Mucosa of stomach (tissue), 1 donor: ENCODE measurements around the gene SHISA6.

Experiments used
- H3K27me3 ChIP-seq: one replicate; pipeline ENCODE4 v1.7.0; 2013; ENCODE audit warnings: mild to moderate bottlenecking, low read length; ENCODE audit not compliant: control insufficient read depth, insufficient read depth
- H3K36me3 ChIP-seq: one replicate; pipeline ENCODE4 v1.7.0; 2013; ENCODE audit warnings: low read length; ENCODE audit not compliant: control insufficient read depth, insufficient read depth
- H3K4me1 ChIP-seq: one replicate; pipeline ENCODE4 v1.7.0; 2013; ENCODE audit warnings: mild to moderate bottlenecking, low read length; ENCODE audit not compliant: control insufficient read depth, insufficient read depth
- H3K4me3 ChIP-seq: one replicate; pipeline ENCODE4 v1.7.0; 2013; ENCODE audit warnings: low read length
- H3K9ac ChIP-seq: one replicate; pipeline ENCODE4 v1.7.0; 2013; ENCODE audit warnings: mild to moderate bottlenecking, low read length, moderate library complexity
- H3K9me3 ChIP-seq: one replicate; pipeline ENCODE4 v1.7.0; 2013; ENCODE audit warnings: mild to moderate bottlenecking, low read length, moderate library complexity; ENCODE audit not compliant: control insufficient read depth
- donor health status: Pancreatic carcinoma.

Gene SHISA6

GRCh38 chr17:11241611-11242226 lies 706 bp downstream of the SHISA6 start:
- no peak overlapping the region for H3K9ac ChIP-seq
- H3K4me3 ChIP-seq: no peak overlapping the region
- H3K4me1 ChIP-seq: peaks cover 4% of the 10 kb centered on the region
- peaks cover 47% of the 10 kb centered on the region for H3K27me3 ChIP-seq
- no peaks in the 10 kb centered on the region for H3K9me3 ChIP-seq
- H3K36me3 ChIP-seq: no peaks in the 10 kb centered on the region

GRCh38 chr17:11242411-11242810 lies 1.4 kb downstream of the SHISA6 start:
- no peaks in the 10 kb centered on the region for H3K36me3 ChIP-seq
- no peak overlapping the region for H3K9ac ChIP-seq
- no peaks in the 10 kb centered on the region for H3K9me3 ChIP-seq
- H3K4me1 ChIP-seq: peaks cover 4% of the 10 kb centered on the region
- no peak overlapping the region for H3K4me3 ChIP-seq
- H3K27me3 ChIP-seq: peaks cover 47% of the 10 kb centered on the region

- Histone ChIP-seq H3K9ac (no peak overlapping the region), H3K9me3 (no peaks in the 10 kb centered on the region), H3K27me3 (peaks cover 39% of the 10 kb centered on the region), H3K36me3 (no peaks in the 10 kb centered on the region), H3K4me3 (no peak overlapping the region), H3K4me1 (peaks cover 2% of the 10 kb centered on the region)
Observed at GRCh38 chr17:11244776-11245175, 3.8 kb downstream of the SHISA6 start.

- no peaks in the 10 kb centered on the region for H3K36me3 ChIP-seq
- H3K27me3 ChIP-seq: peaks cover 35% of the 10 kb centered on the region
- H3K4me1 ChIP-seq: no peaks in the 10 kb centered on the region
- H3K9me3 ChIP-seq: no peaks in the 10 kb centered on the region
- H3K4me3 ChIP-seq: no peak overlapping the region
- H3K9ac ChIP-seq: no peak overlapping the region
Observed at GRCh38 chr17:11245187-11245586, 4.2 kb downstream of the SHISA6 start.

GRCh38 chr17:11245791-11246190 lies 4.8 kb downstream of the SHISA6 start:
- Histone ChIP-seq H3K9ac (no peak overlapping the region), H3K4me1 (no peaks in the 10 kb centered on the region), H3K9me3 (no peaks in the 10 kb centered on the region), H3K36me3 (no peaks in the 10 kb centered on the region), H3K4me3 (no peak overlapping the region), H3K27me3 (peaks cover 35% of the 10 kb centered on the region)

- no peak overlapping the region for H3K9ac ChIP-seq
- H3K9me3 ChIP-seq: no peaks in the 10 kb centered on the region
- no peak overlapping the region for H3K4me3 ChIP-seq
- peaks cover 2% of the 10 kb centered on the region for H3K27me3 ChIP-seq
- H3K36me3 ChIP-seq: no peaks in the 10 kb centered on the region
- H3K4me1 ChIP-seq: no peaks in the 10 kb centered on the region
Observed at GRCh38 chr17:11250161-11250560, 9.1 kb downstream of the SHISA6 start.

- H3K9me3 ChIP-seq: no peaks in the 10 kb centered on the region
- H3K9ac ChIP-seq: no peak overlapping the region
- H3K4me1 ChIP-seq: no peaks in the 10 kb centered on the region
- no peak overlapping the region for H3K4me3 ChIP-seq
- no peaks in the 10 kb centered on the region for H3K36me3 ChIP-seq
- H3K27me3 ChIP-seq: no peaks in the 10 kb centered on the region
Observed at GRCh38 chr17:11251561-11252107, 10.6 kb downstream of the SHISA6 start.

GRCh38 chr17:11252146-11252545 lies 11.1 kb downstream of the SHISA6 start:
- no peak overlapping the region for H3K9ac ChIP-seq
- no peaks in the 10 kb centered on the region for H3K4me1 ChIP-seq
- no peaks in the 10 kb centered on the region for H3K36me3 ChIP-seq
- no peaks in the 10 kb centered on the region for H3K9me3 ChIP-seq
- no peak overlapping the region for H3K4me3 ChIP-seq
- H3K27me3 ChIP-seq: no peaks in the 10 kb centered on the region

GRCh38 chr17:11256877-11257276 lies 15.9 kb downstream of the SHISA6 start:
- Histone ChIP-seq H3K4me3 (no peak overlapping the region), H3K9ac (no peak overlapping the region), H3K4me1 (no peaks in the 10 kb centered on the region), H3K9me3 (no peaks in the 10 kb centered on the region), H3K36me3 (no peaks in the 10 kb centered on the region), H3K27me3 (no peaks in the 10 kb centered on the region)

- Histone ChIP-seq H3K4me1 (no peaks in the 10 kb centered on the region), H3K27me3 (no peaks in the 10 kb centered on the region), H3K4me3 (no peak overlapping the region), H3K36me3 (no peaks in the 10 kb centered on the region), H3K9me3 (no peaks in the 10 kb centered on the region), H3K9ac (no peak overlapping the region)
Observed at GRCh38 chr17:11264183-11264871, 23.3 kb downstream of the SHISA6 start.

- H3K4me1 ChIP-seq: no peaks in the 10 kb centered on the region
- no peak overlapping the region for H3K4me3 ChIP-seq
- H3K9me3 ChIP-seq: no peaks in the 10 kb centered on the region
- H3K36me3 ChIP-seq: no peaks in the 10 kb centered on the region
- no peaks in the 10 kb centered on the region for H3K27me3 ChIP-seq
- no peak overlapping the region for H3K9ac ChIP-seq
Observed at GRCh38 chr17:11267999-11268575, 27.1 kb downstream of the SHISA6 start.

GRCh38 chr17:11269210-11269609 lies 28.2 kb downstream of the SHISA6 start:
- Histone ChIP-seq H3K9ac (no peak overlapping the region), H3K9me3 (no peaks in the 10 kb centered on the region), H3K4me3 (no peak overlapping the region)

More at GRCh38 chr17:11269210-11269609, 28.2 kb downstream of the SHISA6 start:
- Histone ChIP-seq H3K27me3 (no peaks in the 10 kb centered on the region), H3K36me3 (no peaks in the 10 kb centered on the region), H3K4me1 (no peaks in the 10 kb centered on the region)
